MM.1S (cell line): Measurements from ENCODE around the gene CDH22.

ENCODE experiments used
- EZH2 ChIP-seq: fragments of 300-600 bp; sonication (generic); optimal IDR thresholded peaks from 2 replicates; pipeline ENCODE3; 2017; ENCODE audit warnings: low read depth, mild to moderate bottlenecking, antibody characterized with exemption, low read length, mixed read lengths
- TF ChIP-seq, protein P1 (sequence below): fragments of 300-600 bp; sonication (generic); IDR thresholded peaks from 2 replicates; pipeline ENCODE4 v1.5.1; 2016; ENCODE audit warnings: antibody characterized with exemption, low read length, mixed read lengths

DNA sequence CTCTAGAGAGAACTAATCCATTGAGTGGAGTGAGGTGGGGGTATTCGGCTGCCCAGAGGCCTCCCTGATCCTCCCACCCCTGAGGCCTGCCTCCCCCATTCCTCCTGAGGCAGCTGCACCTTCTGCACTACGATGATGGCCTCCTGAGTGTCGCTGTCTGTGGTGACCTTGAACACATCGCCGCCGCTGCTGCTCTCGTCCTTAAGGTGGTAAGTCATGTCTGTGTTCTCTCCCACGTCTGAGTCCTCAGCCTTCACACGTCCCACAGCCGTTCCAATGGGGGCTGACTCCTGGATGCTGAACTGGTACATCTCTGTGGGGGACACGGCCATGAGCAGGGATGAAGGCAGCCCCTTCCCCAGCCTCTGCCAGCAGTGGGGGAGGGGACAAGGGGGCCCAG lies 95.4 kb downstream of the CDH22 start:
- TF ChIP-seq EZH2, result no peak
- TF ChIP-seq, protein P1, sequence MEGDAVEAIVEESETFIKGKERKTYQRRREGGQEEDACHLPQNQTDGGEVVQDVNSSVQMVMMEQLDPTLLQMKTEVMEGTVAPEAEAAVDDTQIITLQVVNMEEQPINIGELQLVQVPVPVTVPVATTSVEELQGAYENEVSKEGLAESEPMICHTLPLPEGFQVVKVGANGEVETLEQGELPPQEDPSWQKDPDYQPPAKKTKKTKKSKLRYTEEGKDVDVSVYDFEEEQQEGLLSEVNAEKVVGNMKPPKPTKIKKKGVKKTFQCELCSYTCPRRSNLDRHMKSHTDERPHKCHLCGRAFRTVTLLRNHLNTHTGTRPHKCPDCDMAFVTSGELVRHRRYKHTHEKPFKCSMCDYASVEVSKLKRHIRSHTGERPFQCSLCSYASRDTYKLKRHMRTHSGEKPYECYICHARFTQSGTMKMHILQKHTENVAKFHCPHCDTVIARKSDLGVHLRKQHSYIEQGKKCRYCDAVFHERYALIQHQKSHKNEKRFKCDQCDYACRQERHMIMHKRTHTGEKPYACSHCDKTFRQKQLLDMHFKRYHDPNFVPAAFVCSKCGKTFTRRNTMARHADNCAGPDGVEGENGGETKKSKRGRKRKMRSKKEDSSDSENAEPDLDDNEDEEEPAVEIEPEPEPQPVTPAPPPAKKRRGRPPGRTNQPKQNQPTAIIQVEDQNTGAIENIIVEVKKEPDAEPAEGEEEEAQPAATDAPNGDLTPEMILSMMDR, result no peak
